ENCODE data around the gene TMEM115. TPM values are rescaled to one million over a fixed set of nuclear protein-coding genes. Genes with fewer than 3 reads are reported as not detected.

The TMEM115 gene
- total RNA-seq, 2 experiments from 2014 or later = 15.2 to 16.8 TPM

- no peaks in the 10 kb centered on the region for H3K27me3 Mint-ChIP-seq
- DNase-seq (no peak), ATAC-seq (no peak)
- TF ChIP-seq CTCF (IDR thresholded peaks at IDR 0.05) = no peak
- intact Hi-C loops (cut with micrococcal nuclease) = no loop called here
- peaks cover 46% of the 10 kb centered on the region for H3K4me1 Mint-ChIP-seq (ENCODE audit: low read depth)
- H3K36me3 Mint-ChIP-seq (ENCODE audit: low read depth) = peaks cover 16% of the 10 kb centered on the region
- no peak overlapping the region for H3K4me3 Mint-ChIP-seq
- ChIA-PET CTCF (interaction anchor here (1.0 to 3.2 kb wide), 3 partner anchors 7 to 21 kb away, joined by 3 to 18 read pairs (median 5); no protein-coding TSS in a partner anchor), POLR2A (interaction anchor here (0.7 to 2.8 kb wide), 10 partner anchors 8 to 1045 kb away, joined by 3 to 10 read pairs (median 4); partner anchors contain the start of genes HYAL3, NAA80 and TUSC2)
- H3K27ac Mint-ChIP-seq = no peak overlapping the region
- H3K9me3 Mint-ChIP-seq = no peaks in the 10 kb centered on the region
These were observed 14.3 kb downstream of the TMEM115 start for GRCh38 chr3:50345008-50345407.

GRCh38 chr3:50342813-50343633, 16.3 kb downstream of the TMEM115 start:
- ChIA-PET POLR2A (interaction anchor here (0.9 to 12.3 kb wide), 5 partner anchors 9 to 227 kb away, joined by 3 to 137 read pairs (median 10); partner anchors contain the start of genes C3orf18, CYB561D2, HEMK1 and HYAL3), CTCF (interaction anchor here (1.2 to 1.5 kb wide), 2 partner anchors 14 to 230 kb away, joined by 3 read pairs; no protein-coding TSS in a partner anchor)
- Mint-ChIP-seq H3K4me3 (no peak overlapping the region), H3K4me1 (ENCODE audit: low read depth) (peaks cover 36% of the 10 kb centered on the region), H3K27ac (peak overlapping the region; percentile 42), H3K27me3 (no peaks in the 10 kb centered on the region), H3K36me3 (ENCODE audit: low read depth) (peaks cover 28% of the 10 kb centered on the region), H3K9me3 (no peaks in the 10 kb centered on the region)
- intact Hi-C loops (cut with micrococcal nuclease) = no loop called here
- no peak for DNase-seq
- no peak for ATAC-seq
- TF ChIP-seq CTCF (IDR thresholded peaks at IDR 0.05) = no peak

- H3K36me3 Mint-ChIP-seq (ENCODE audit: low read depth) = peaks cover 27% of the 10 kb centered on the region
- no peak for TF ChIP-seq CTCF (IDR thresholded peaks at IDR 0.05)
These were observed 17.2 kb downstream of the TMEM115 start for GRCh38 chr3:50341996-50342650.

GRCh38 chr3:50341537-50341936, 17.8 kb downstream of the TMEM115 start:
- H3K27ac Mint-ChIP-seq = peak overlapping the region; percentile 87

More at GRCh38 chr3:50341996-50342650, 17.2 kb downstream of the TMEM115 start:
- Mint-ChIP-seq H3K27ac (peak overlapping the region; percentile 30), H3K4me1 (ENCODE audit: low read depth) (peaks cover 27% of the 10 kb centered on the region), H3K9me3 (no peaks in the 10 kb centered on the region), H3K27me3 (no peaks in the 10 kb centered on the region), H3K4me3 (peak overlapping the region; percentile 88)
- ChIA-PET CTCF (interaction anchor here (1.5 kb wide), 1 partner anchor 231 kb away, joined by 3 read pairs; no protein-coding TSS in a partner anchor), POLR2A (interaction anchor here (0.9 to 12.3 kb wide), 4 partner anchors 10 to 228 kb away, joined by 3 to 137 read pairs (median 32); partner anchors contain the start of genes C3orf18, CYB561D2, HEMK1 and NPRL2)
- no peak for DNase-seq
- intact Hi-C loops (cut with micrococcal nuclease) = no loop called here
- ATAC-seq = no peak

More at GRCh38 chr3:50341537-50341936, 17.8 kb downstream of the TMEM115 start:
- H3K9me3 Mint-ChIP-seq = no peaks in the 10 kb centered on the region
- H3K27me3 Mint-ChIP-seq = no peaks in the 10 kb centered on the region
- peak; percentile 41 for DNase-seq
- no peak for ATAC-seq
- peaks cover 30% of the 10 kb centered on the region for H3K36me3 Mint-ChIP-seq (ENCODE audit: low read depth)
- ChIA-PET POLR2A (interaction anchor here (0.9 to 12.3 kb wide), 9 partner anchors 10 to 269 kb away, joined by 3 to 137 read pairs (median 11); partner anchors contain the start of genes C3orf18, CISH, CYB561D2 and HEMK1), CTCF (interaction anchor here (0.9 to 1.5 kb wide), 5 partner anchors 9 to 231 kb away, joined by 3 to 7 read pairs (median 3); partner anchors contain the start of genes CYB561D2, HYAL3, NAA80 and NPRL2)
- intact Hi-C loops (cut with micrococcal nuclease) = no loop called here
- H3K4me1 Mint-ChIP-seq (ENCODE audit: low read depth) = peaks cover 24% of the 10 kb centered on the region
- no peak for TF ChIP-seq CTCF (IDR thresholded peaks at IDR 0.05)
- peak overlapping the region; percentile 88 for H3K4me3 Mint-ChIP-seq

All from activated CD8-positive, alpha-beta T cell treated with anti-CD3 and anti-CD28 coated beads for 36 hours (primary cell).